Measurements from ENCODE around the gene RBCK1. TPM values are rescaled to one million over a fixed set of nuclear protein-coding genes. Genes with fewer than 3 reads are reported as not detected.

RBCK1 gene
- total RNA-seq, 1 donor from 2014 or later, result 94.3 TPM

DNA sequence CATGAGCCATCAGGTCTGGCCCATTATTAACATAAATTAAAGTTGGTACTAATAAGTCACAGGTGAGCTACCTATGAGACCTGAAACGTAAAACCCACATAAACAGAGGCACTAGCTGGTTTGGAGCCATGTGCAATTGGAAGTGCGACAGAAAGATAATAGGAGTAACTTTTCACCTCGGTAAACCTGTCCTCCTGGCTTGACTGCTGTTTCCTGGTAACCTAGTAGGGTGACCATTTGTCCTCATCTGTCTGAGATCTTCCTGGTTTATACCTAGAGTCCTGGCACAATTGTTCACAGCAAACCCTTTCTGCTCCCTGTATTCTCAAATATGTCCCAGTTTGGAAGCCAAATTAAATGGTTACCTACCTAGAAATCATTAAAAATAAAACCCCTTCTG lies 46.9 kb downstream of the RBCK1 start:
- H3K27ac Mint-ChIP-seq (ENCODE audit: unreplicated experiment), result no peak overlapping the region
- H3K36me3 Mint-ChIP-seq (ENCODE audit: low read depth), result no peaks in the 10 kb centered on the region
- H3K4me1 Mint-ChIP-seq (ENCODE audit: low read depth), result peaks cover 21% of the 10 kb centered on the region
- DNase-seq (ENCODE audit: low spot score), result no peak
- TF ChIP-seq, protein P1, sequence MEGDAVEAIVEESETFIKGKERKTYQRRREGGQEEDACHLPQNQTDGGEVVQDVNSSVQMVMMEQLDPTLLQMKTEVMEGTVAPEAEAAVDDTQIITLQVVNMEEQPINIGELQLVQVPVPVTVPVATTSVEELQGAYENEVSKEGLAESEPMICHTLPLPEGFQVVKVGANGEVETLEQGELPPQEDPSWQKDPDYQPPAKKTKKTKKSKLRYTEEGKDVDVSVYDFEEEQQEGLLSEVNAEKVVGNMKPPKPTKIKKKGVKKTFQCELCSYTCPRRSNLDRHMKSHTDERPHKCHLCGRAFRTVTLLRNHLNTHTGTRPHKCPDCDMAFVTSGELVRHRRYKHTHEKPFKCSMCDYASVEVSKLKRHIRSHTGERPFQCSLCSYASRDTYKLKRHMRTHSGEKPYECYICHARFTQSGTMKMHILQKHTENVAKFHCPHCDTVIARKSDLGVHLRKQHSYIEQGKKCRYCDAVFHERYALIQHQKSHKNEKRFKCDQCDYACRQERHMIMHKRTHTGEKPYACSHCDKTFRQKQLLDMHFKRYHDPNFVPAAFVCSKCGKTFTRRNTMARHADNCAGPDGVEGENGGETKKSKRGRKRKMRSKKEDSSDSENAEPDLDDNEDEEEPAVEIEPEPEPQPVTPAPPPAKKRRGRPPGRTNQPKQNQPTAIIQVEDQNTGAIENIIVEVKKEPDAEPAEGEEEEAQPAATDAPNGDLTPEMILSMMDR (IDR thresholded peaks at IDR 0.05), result no peak
- H3K4me3 Mint-ChIP-seq (ENCODE audit: unreplicated experiment), result no peak overlapping the region
- H3K9me3 Mint-ChIP-seq (ENCODE audit: low read depth), result no peaks in the 10 kb centered on the region
- H3K27me3 Mint-ChIP-seq (ENCODE audit: low read depth), result no peaks in the 10 kb centered on the region

DNA sequence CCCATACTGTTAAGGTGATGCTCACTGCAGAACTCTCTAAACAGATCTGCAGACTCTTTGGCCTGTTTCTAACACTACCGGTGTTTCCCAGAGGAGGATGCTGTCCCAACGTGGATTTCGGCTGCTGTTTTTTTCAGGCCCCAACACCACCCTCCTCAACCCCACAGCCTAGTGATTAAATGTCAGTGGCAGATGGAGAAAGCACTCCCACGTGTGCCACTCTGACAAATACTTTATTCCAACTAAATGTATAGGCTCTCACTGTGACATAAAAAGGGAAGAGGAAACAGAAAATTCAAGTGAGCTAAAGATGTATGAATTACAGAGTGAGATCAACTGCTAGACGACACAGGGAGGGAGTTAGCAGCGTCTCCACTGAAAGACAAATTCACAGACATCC lies 50.7 kb downstream of the RBCK1 start:
- H3K27ac Mint-ChIP-seq (ENCODE audit: unreplicated experiment), result no peak overlapping the region
- H3K27me3 Mint-ChIP-seq (ENCODE audit: low read depth), result no peaks in the 10 kb centered on the region
- TF ChIP-seq, protein P1 (IDR thresholded peaks at IDR 0.05), result no peak
- no peaks in the 10 kb centered on the region for H3K9me3 Mint-ChIP-seq (ENCODE audit: low read depth)
- H3K36me3 Mint-ChIP-seq (ENCODE audit: low read depth), result peaks cover 1% of the 10 kb centered on the region
- H3K4me1 Mint-ChIP-seq (ENCODE audit: low read depth), result peaks cover 42% of the 10 kb centered on the region
- no peak overlapping the region for H3K4me3 Mint-ChIP-seq (ENCODE audit: unreplicated experiment)
- no peak for DNase-seq (ENCODE audit: low spot score)

DNA sequence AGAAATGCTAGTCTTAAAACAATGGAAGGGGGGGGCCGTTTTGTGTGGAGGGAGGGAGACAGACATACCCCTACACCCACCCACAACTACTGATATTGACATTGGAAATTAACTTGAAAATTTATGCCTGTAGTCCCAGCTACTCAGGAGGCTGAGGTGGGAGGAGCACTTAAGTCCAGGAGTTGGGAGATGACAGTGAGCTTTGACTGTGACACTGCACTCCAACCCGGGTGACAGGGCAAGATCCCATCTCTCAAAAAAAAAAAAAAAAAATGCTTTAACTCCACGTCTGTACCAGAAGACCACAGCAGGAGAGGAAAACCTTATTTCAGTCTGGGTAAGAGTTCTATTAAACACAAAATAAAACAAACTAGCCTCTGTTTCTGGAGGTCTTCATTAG lies 52.1 kb downstream of the RBCK1 start:
- Mint-ChIP-seq H3K4me1 (ENCODE audit: low read depth) (peaks cover 42% of the 10 kb centered on the region), H3K4me3 (ENCODE audit: unreplicated experiment) (peak overlapping the region; percentile 95), H3K27me3 (ENCODE audit: low read depth) (no peaks in the 10 kb centered on the region), H3K36me3 (ENCODE audit: low read depth) (peaks cover 1% of the 10 kb centered on the region), H3K9me3 (ENCODE audit: low read depth) (no peaks in the 10 kb centered on the region), H3K27ac (ENCODE audit: unreplicated experiment) (peak overlapping the region; percentile 90)
- TF ChIP-seq, protein P1 (IDR thresholded peaks at IDR 0.05), result no peak
- no peak for DNase-seq (ENCODE audit: low spot score)

DNA sequence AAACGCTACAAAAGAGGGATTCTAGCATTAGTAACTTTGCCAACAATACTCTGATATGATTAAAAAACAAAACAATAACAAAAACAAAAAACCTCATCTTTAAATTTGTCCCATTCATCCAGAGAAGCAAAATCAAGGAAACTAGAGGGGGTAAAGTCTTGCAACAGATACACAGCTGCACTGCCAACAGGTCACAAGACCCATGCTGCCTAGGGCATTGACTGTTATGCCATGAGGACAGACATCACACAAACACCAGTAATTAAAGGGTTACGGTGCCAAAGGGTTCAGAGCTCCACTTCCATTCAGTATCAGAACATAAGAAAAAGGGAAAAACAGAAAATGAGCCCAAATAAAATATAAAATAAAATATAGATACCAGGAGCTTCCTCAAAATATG lies 52.6 kb downstream of the RBCK1 start:
- TF ChIP-seq, protein P1 (IDR thresholded peaks at IDR 0.05), result no peak
- no peaks in the 10 kb centered on the region for H3K9me3 Mint-ChIP-seq (ENCODE audit: low read depth)
- H3K36me3 Mint-ChIP-seq (ENCODE audit: low read depth), result peaks cover 1% of the 10 kb centered on the region
- peak overlapping the region; percentile 95 for H3K4me3 Mint-ChIP-seq (ENCODE audit: unreplicated experiment)
- DNase-seq (ENCODE audit: low spot score), result no peak
- H3K27ac Mint-ChIP-seq (ENCODE audit: unreplicated experiment), result peak overlapping the region; percentile 90
- no peaks in the 10 kb centered on the region for H3K27me3 Mint-ChIP-seq (ENCODE audit: low read depth)
- H3K4me1 Mint-ChIP-seq (ENCODE audit: low read depth), result peaks cover 42% of the 10 kb centered on the region

DNA sequence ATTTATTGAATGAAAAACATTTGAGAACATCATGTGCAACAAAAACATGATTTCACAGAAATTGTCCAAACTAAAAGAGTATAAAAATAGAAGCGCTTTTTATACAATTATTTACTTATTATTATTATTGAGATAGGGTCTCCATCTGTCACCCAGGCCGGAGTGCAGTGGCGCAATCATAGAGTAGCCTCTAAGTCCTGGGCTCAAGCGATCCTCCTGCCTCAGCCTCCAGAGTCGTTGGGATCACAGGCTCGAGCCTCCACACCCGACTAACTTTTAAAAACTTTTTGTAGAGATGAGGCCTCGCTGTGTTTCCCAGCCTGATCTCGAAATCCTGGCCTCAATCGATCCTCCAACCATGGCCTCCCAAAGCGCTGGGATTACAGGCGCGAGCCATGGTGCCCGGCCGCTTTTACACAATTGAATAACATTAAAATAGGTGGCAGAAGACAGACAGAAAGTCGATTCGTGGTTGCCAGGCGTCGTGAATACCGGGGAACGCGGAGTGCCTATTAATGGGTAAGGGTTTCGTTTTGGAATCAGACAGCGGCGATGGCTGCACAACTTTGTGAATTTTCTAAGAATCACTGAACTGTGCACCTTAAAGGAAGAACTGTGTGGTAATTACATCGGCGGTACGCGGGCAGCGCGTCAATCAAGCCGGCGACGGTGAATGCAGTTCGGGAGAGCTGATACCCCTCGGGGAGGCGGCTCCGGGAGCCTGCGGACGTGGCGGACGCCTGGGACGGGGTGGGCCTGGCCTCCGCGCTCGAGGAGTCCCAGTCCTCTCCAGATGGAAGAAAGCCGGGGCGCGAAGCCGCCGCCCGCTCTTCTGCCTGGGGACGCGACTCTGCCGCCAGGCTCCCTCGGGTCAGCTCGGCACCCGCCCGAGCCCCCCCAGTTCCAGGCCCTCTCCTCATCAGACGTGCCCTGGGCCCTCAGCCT lies 53.4 kb downstream of the RBCK1 start:
- DNase-seq (ENCODE audit: low spot score), result no peak
- Mint-ChIP-seq H3K9me3 (ENCODE audit: low read depth) (no peaks in the 10 kb centered on the region), H3K4me1 (ENCODE audit: low read depth) (peaks cover 42% of the 10 kb centered on the region), H3K36me3 (ENCODE audit: low read depth) (peaks cover 1% of the 10 kb centered on the region), H3K27me3 (ENCODE audit: low read depth) (no peaks in the 10 kb centered on the region), H3K27ac (ENCODE audit: unreplicated experiment) (peak overlapping the region; percentile 97), H3K4me3 (ENCODE audit: unreplicated experiment) (peak overlapping the region; percentile 95)
- TF ChIP-seq, protein P1 (IDR thresholded peaks at IDR 0.05), result no peak
